DND-41 (cell line): Measurements from ENCODE around the gene UPK1A.

Experiments used
- ATAC-seq: fragments of 200-7000 bp; cut with Tn5 transposase; 3 replicates; pipeline ENCODE4 v1.9.1; 2021; ENCODE audit warnings: low read depth; ENCODE audit not compliant: insufficient read depth
- DNase-seq: peaks from one replicate; pipeline ENCODE4 v3.0.0-alpha.2; 2020
- H2AFZ ChIP-seq: 2 replicates; pipeline ENCODE4 v1.6.0; 2012; ENCODE audit warnings: low read depth, low read length
- H3K27ac ChIP-seq: 2 replicates; pipeline ENCODE4 v1.5.1; 2012; ENCODE audit warnings: low read length, inconsistent platforms
- H3K27me3 ChIP-seq: fragments of 200-600 bp; sonication (generic); 2 replicates; pipeline ENCODE4 v1.6.0; 2012; ENCODE audit warnings: low read length, mild to moderate bottlenecking, inconsistent platforms; ENCODE audit not compliant: insufficient read depth, poor library complexity
- H3K36me3 ChIP-seq: 2 replicates; pipeline ENCODE4 v1.5.1; 2012; ENCODE audit warnings: low read length, inconsistent platforms; ENCODE audit not compliant: insufficient read depth
- H3K4me1 ChIP-seq: 2 replicates; pipeline ENCODE4 v1.5.1; 2012; ENCODE audit warnings: mild to moderate bottlenecking, low read length; ENCODE audit not compliant: insufficient read depth
- H3K4me2 ChIP-seq: 2 replicates; pipeline ENCODE4 v1.6.0; 2012; ENCODE audit warnings: mild to moderate bottlenecking, moderate library complexity, low read length, inconsistent platforms; ENCODE audit not compliant: insufficient read depth
- H3K4me3 ChIP-seq, 2 experiments: fragments of 200-600 bp in 1 of 2; shearing (Covaris generic) in 1 of 2; 2 replicates each; pipeline ENCODE4 v1.5.1; 2012 to 2016; ENCODE audit warnings: inconsistent platforms in 2 of 2, low read length in 2 of 2, mild to moderate bottlenecking in 2 of 2, low read depth in 1 of 2, moderate library complexity in 1 of 2
- H3K79me2 ChIP-seq: 2 replicates; pipeline ENCODE4 v1.6.0; 2012; ENCODE audit warnings: low read length, inconsistent platforms; ENCODE audit not compliant: insufficient read depth
- H3K9ac ChIP-seq: 2 replicates; pipeline ENCODE4 v1.6.0; 2012; ENCODE audit warnings: low read depth, mild to moderate bottlenecking, inconsistent platforms, low read length, moderate library complexity
- H3K9me3 ChIP-seq: 2 replicates; pipeline ENCODE4 v1.5.1; 2012; ENCODE audit warnings: low read length, moderate library complexity, mild to moderate bottlenecking, inconsistent platforms; ENCODE audit not compliant: insufficient read depth, severe bottlenecking
- H4K20me1 ChIP-seq: 2 replicates; pipeline ENCODE4 v1.6.0; 2012; ENCODE audit warnings: low read length; ENCODE audit not compliant: insufficient read depth
- CTCF ChIP-seq: IDR thresholded peaks from 2 replicates; pipeline ENCODE4 v1.5.1; 2012; ENCODE audit warnings: borderline replicate concordance, low read length, moderate library complexity, mild to moderate bottlenecking; ENCODE audit not compliant: poor library complexity, severe bottlenecking; ENCODE audit errors: extremely low read depth
- EZH2 ChIP-seq: IDR thresholded peaks from 3 replicates; pipeline ENCODE4 v1.6.1; 2012; ENCODE audit warnings: borderline replicate concordance, low read depth, mild to moderate bottlenecking, moderate library complexity, low read length, inconsistent platforms; ENCODE audit not compliant: severe bottlenecking

The UPK1A gene

GRCh38 chr19:35642798-35643254 lies 23.5 kb upstream of the UPK1A start:
- peaks cover 49% of the 10 kb centered on the region for H3K4me1 ChIP-seq
- H3K9me3 ChIP-seq, result no peaks in the 10 kb centered on the region
- H3K4me3 ChIP-seq, result peak overlapping the region; percentile 42 to 85; a peak in 3 of 4 replicates
- peak overlapping the region; percentile 69 for H3K9ac ChIP-seq
- no peak for ATAC-seq
- TF ChIP-seq CTCF, result no peak
- TF ChIP-seq EZH2, result no peak
- H3K79me2 ChIP-seq, result no peaks in the 10 kb centered on the region
- peak overlapping the region; percentile 83 for H3K4me2 ChIP-seq
- peaks cover 5% of the 10 kb centered on the region for H3K36me3 ChIP-seq
- H4K20me1 ChIP-seq, result 0 out of 2 replicates have a peak, but pooled peaks cover 3% of the 10 kb centered on the region
- H3K27ac ChIP-seq, result peak overlapping the region; percentile 92
- H3K27me3 ChIP-seq, result no peaks in the 10 kb centered on the region
- no peak for DNase-seq
- peak overlapping the region; percentile 99 for H2AFZ ChIP-seq

DNA sequence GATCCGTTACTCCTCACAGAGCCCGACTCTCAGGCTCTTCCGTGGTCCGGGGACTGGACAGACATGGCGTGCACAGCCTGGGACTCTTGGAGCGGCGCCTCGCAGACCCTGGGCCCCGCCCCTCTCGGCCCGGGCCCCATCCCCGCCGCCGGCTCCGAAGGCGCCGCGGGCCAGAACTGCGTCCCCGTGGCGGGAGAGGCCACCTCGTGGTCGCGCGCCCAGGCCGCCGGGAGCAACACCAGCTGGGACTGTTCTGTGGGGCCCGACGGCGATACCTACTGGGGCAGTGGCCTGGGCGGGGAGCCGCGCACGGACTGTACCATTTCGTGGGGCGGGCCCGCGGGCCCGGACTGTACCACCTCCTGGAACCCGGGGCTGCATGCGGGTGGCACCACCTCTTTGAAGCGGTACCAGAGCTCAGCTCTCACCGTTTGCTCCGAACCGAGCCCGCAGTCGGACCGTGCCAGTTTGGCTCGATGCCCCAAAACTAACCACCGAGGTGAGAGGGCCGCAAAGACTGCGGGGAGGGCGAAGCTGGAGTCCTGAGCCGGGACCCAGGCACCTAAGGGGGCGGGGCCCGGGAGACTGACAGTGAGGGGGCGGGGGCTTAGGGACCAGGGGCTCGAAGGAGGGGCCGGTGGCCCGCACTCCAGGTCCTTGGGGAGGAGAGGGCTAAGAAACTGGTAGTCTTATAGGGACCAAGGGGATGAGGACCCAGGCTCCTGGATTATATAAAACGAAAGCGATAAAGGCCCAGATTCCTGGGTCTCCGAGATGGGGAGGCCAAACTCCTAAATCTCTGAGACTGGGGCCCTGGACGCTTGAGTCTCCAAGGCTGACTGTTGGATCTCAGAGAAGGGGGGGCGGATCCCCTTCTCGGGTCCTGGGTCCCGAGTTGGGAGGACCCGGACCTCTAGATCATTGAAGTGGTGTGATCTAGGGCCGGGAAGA lies 22.8 kb upstream of the UPK1A start:
- Histone ChIP-seq H4K20me1 (peaks cover 3% of the 10 kb centered on the region; the same call in 1 of the 2 replicates), H3K27me3 (no peaks in the 10 kb centered on the region), H3K9me3 (no peaks in the 10 kb centered on the region), H3K79me2 (peaks cover 4% of the 10 kb centered on the region), H3K36me3 (no peaks in the 10 kb centered on the region; the same call in 1 of the 2 replicates), H3K4me3 (peak overlapping the region; percentile 42 to 85), H3K4me1 (peaks cover 49% of the 10 kb centered on the region), H2AFZ (peak overlapping the region; percentile 99), H3K9ac (peak overlapping the region; percentile 69), H3K27ac (peak overlapping the region; percentile 92), H3K4me2 (peak overlapping the region; percentile 83)
- TF ChIP-seq EZH2 (no peak), CTCF (no peak)
- DNase-seq (peak; percentile 85), ATAC-seq (peak; percentile 34)

DNA sequence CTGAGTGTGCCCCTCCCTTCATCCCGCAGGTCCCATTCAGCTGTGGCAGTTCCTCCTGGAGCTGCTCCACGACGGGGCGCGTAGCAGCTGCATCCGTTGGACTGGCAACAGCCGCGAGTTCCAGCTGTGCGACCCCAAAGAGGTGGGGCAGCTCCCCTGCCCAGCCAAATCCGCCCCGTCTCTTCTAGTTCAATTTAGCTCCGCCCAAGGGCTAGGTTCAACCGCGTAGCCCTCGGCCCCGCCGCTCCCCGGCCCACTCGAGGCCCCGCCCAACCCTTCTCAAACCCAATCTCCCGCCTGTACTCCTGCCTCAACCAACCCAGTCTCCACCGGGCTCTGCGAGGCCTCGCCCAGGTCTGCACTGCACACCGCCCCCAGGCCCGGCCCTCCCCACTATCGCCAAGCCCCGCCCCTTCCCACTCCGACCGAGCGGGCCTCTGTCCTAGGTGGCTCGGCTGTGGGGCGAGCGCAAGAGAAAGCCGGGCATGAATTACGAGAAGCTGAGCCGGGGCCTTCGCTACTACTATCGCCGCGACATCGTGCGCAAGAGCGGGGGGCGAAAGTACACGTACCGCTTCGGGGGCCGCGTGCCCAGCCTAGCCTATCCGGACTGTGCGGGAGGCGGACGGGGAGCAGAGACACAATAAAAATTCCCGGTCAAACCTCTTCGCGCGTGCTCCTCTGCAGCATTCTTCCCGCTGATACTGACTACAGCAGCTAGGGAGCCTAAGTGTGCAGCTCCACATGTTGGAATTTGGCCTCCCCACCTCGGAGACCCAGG lies 21.9 kb upstream of the UPK1A start:
- H4K20me1 ChIP-seq, result peaks cover 7% of the 10 kb centered on the region; the same call in 1 of the 2 replicates
- no peaks in the 10 kb centered on the region for H3K9me3 ChIP-seq
- H3K4me3 ChIP-seq, result peak overlapping the region; percentile 42 to 85; a peak in 3 of 4 replicates
- DNase-seq, result peak; percentile 97
- peak overlapping the region; percentile 99 for H2AFZ ChIP-seq
- peak overlapping the region; percentile 83 for H3K4me2 ChIP-seq
- no peaks in the 10 kb centered on the region; the same call in 1 of the 2 replicates for H3K36me3 ChIP-seq
- peaks cover 13% of the 10 kb centered on the region for H3K79me2 ChIP-seq
- no peaks in the 10 kb centered on the region for H3K27me3 ChIP-seq
- TF ChIP-seq CTCF, result no peak
- TF ChIP-seq EZH2, result no peak
- peaks cover 57% of the 10 kb centered on the region for H3K4me1 ChIP-seq
- H3K27ac ChIP-seq, result peak overlapping the region; percentile 92
- H3K9ac ChIP-seq, result peak overlapping the region; percentile 69
- peak; percentile 80 for ATAC-seq
